Stromal cell of bone marrow (primary cell): Measurements from ENCODE around the gene ECE2.

ENCODE experiments used
- DNase-seq: peaks from one replicate; pipeline ENCODE4 v3.0.0-alpha.2; 2012; ENCODE audit warnings: low read depth

ECE2 gene

DNA sequence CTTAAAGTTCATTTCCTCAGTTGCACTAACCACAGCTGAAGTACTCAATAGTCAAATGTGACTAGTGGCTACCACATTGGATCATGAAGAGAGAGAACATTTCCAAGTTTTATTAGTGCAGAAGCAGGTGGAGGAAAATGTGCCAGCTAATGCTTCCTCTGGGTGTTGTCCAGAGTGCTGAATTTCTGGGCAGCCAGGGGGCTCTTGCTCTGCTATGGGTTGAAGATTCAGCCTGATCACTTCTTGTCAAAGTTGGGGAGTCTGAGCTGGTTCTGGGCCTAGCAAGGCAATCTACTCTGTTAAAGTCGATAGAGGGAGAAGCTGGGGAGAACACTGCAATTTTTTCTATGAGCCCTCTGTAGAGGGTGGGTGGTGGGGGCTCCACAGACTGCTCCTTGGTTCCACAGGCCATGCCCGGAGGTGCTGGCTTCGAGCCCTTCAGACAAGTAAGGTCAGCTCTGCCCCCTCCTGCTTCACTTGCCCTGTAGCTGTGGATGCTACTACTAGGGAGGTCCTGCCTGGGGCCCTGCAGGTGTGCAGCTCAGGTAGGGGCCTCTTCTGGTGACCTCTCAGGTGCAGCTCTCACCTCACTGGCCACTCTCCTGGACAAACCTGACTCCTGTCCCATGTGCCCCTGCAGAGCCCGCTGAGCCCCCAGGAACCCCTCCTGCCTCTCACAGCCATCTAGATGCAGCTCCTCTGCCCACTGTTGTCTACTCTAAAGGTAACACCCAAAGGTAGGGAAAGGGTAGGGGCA lies 35.3 kb upstream of the ECE2 start:
- no peak for DNase-seq

GRCh38 chr3:184241141-184241446 lies 34.7 kb upstream of the ECE2 start:
- DNase-seq: no peak

DNA sequence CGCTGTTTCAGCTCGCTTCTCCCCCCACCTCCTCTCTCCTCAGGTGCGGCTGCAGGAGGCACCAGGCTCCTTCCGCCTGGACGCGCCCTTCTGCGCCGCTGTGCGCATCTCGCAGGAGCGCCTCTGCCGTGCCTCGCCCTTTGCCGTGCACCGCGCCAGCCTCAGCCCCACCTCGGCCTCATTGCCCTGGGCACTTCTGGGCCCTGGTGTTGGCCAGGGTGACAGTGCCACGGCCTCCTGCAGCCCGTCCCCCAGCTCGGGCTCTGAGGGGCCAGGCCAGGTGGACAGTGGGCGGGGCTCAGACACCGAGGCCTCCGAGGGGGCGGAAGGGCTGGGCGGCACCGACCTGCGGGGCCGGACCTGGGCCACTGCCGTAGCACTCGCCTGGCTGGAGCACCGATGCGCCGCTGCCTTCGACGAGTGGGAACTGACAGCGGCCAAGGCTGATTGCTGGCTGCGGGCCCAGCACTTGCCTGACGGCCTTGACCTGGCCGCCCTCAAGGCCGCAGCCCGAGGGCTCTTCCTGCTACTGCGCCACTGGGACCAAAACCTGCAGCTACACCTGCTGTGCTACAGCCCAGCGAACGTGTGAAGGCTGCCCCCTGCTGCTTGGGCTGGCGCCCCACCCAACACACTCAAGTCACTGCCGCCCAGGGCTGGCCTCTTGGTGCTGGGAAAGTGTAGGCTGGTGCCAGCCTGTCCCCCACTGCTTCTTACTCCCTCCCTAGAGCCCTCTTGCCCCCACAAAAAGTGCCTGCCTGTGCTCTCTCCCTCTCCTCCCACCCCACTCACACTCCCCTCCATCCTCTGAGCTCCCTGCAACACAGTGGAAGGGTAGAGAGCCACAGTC lies 34.1 kb upstream of the ECE2 start:
- DNase-seq: no peak

DNA sequence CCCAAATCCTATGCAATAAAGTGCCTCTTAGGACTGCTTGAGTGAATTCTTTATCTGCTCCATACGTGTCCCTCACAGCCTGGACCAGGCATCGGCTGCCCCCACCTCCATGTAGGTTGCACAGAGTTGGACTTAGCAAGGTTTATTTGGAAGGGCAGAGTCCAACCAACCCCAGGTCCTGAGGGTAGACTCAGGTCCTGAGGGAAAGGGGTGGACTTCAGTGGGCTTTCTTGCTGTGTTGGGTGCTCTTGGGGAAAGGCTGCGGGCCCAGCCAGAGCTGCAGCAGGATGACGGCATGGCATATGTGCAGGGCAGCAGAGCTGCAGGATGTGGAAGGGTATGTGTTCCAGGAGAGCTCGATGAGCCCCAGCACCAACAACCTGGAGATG lies 33.5 kb upstream of the ECE2 start:
- no peak for DNase-seq

DNA sequence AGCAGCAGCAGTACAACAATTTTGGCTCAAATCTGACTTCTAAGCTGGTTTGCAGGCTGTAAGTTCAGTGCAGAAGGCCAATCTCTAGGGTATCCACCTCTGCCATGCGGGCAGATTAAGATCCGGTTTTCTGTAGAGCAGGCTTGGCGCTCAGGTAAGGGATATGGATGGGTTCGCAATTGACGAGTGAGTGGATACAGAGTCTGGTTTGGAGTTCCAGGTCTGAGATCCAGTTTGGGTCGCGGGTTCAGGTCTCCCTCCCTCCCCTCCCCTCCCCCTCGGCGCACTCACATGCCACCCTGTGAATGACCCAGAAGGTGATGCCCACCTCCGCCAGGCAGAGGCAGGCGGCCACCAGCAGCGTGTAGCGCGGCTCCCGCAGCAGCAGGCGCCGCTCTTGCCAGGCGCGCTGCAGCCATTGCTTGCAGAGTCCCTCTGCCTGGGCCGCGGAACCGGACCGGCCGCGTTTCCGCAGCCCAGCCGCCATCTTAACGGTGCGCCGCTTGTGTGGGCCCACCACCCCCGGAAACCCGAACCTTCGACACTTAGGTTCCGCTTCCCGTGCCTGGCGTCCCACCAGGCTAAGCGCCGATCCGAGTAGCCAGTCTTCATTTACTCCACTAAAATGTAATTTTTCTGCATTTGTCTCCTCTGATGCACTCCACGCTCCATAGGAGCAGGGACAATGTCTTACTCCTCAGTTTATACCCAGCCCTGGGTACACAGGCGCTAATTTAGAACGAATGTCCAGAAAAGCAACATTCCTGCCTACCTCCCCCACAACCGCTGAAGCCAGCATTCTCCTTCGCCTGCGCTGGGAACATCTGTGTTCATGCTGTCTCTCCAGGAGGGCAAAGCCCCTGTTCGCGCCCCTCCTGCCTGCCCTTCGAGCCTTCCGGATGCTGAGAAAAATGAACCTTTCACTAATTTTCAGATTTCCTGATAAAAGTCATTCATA lies 27.1 kb upstream of the ECE2 start, which contains the start of gene ALG3:
Gene ALG3 (minus strand): TSS at position 509 of the 958 bp plus-strand sequence. CDS start 22 bp downstream, at position 487.
- DNase-seq: peak; percentile 67

GRCh38 chr3:184249412-184250166 lies 26.2 kb upstream of the ECE2 start, which contains the start of gene EEF1AKMT4:
Gene EEF1AKMT4, plus strand, starts transcription at chr3:184249672. Its CDS starts 23 bp downstream, at chr3:184249695.
- DNase-seq: peak; percentile 93

DNA sequence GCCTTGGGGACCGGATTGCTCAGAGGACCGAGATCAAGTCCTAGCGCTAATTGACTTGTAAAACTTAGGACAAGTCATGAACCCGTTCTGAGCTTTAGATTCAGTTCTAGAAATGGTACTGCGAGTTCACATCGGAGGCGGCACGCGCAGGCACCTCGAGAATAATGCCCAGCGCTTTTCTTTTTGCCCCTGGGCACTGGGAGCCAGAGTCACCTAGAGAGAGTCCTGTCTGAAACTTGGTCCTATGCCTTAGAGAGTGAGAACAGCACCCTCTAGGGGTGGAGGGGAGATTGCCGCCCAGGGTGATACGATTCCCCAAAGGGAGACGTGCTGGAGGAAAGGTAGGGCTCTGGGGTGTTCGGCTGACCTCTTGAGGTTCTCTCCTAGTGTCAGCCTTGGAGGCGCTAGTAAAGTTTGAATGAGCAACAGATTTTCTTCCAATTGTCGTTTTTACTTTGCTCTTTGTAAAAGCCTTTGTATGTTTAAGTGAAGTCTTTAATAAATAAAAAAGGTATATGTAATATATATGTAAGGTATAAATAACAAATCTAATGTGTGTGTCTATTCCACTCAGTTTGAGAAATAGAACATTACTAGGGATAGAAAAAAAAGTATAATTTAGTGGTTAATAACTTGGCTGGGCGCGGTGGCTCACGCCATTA lies 25.5 kb upstream of the ECE2 start:
- DNase-seq: peak; percentile 72

DNA sequence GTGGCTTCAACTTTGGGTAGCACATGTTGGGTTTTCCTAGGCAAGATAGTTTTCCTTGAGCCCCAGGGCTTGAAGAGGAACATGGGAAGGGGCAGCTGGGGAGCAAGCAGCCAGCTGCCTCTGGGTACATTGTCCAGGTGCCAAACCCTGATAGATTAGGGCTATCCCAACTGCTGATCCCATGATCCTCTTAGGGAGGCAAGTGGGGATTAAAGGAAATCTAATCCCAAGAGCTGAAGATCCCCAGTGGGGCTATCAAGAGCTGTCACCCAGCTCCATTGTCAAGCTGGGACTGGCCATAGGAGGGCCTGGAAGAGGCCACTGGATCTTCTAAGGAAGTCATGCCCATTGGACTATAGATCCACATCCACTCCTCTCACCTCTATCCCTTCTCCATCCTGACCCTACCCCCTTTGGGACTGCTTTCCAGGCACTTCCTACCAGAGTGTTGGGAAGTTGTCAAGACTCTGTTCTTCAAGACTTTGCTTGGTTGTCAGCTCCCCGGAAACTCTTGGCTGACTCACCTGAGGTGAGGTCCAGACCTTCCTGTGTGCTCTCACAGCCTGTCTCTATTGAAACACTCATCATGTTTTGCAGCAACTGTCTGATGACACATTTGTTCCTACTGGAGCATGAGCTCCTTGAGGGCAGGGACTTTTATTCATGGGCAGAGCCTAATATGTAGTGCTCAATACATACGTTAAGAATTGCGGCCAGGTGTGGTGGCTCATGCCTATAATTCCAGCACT lies 20.4 kb upstream of the ECE2 start:
- no peak for DNase-seq

- DNase-seq: no peak
Measured at GRCh38 chr3:184257083-184257915, 18.5 kb upstream of the ECE2 start.

DNA sequence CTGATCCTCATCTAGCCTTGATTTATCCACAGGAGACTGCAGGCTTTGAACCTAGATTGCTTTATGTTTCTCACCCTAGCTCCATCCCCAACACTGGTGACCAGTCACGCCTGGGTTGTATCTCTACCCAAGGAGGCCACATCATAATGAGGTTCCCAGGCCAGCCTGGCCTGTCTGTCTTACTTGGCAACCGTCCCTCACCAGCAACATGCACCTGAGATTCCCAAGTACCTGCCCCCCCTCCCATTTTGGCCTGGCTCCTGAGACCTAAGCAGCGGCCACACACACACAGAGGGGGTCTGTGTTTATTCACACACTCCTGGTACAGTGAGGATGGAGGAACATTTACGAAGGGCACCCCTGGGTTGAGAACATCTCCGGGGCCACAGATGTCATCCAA lies 16.9 kb upstream of the ECE2 start:
- no peak for DNase-seq

GRCh38 chr3:184259396-184259877 lies 16.4 kb upstream of the ECE2 start:
- no peak for DNase-seq

DNA sequence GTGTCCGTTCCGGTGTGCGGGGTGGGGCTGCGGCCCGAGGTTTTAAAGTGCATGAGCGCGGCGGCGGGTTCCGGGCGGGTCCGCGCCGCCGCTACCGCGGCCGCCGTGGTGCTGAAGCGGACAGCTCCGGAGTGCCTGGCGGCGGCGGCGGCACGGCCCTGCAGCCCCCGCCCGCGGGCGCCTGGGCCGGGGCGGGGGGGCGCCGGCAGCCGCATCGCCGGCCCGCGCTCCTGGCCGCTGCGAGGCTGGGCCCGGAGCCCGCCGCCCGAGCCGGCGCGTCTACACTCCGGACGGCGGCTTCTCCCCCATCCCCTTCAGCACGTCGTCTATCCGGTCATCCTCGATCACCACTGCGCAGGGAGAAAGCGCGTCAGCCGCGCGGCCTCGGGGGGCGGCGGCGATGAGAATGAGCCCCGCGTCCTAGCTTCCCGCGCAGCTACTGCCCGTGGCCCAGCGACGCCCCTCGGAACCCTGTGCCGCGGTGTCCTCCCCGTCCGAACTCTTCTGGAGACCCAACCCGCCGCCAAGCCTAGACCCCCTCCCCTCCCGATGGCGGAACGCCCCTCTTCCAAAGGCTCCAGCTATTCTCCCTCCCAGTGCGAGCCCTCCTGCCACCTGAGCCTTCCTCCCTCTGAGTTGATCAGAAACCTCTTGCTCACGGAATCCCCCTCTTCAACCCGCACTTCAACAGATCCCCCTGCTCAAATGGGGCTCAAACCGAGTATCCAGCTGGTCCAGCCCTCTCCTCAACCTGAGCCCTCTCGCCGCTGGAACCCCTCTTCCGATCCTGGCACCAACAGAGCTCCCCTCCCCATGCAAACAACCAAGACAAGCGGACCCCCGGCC lies 15.7 kb upstream of the ECE2 start:
- DNase-seq: no peak

GRCh38 chr3:184260724-184261269 lies 15.0 kb upstream of the ECE2 start:
- no peak for DNase-seq

GRCh38 chr3:184261270-184261853 lies 14.5 kb upstream of the ECE2 start, which contains the start of gene CAMK2N2:
Gene CAMK2N2, minus strand, starts transcription at chr3:184261553. Its CDS starts 268 bp downstream, at chr3:184261285.
- DNase-seq: no peak

DNA sequence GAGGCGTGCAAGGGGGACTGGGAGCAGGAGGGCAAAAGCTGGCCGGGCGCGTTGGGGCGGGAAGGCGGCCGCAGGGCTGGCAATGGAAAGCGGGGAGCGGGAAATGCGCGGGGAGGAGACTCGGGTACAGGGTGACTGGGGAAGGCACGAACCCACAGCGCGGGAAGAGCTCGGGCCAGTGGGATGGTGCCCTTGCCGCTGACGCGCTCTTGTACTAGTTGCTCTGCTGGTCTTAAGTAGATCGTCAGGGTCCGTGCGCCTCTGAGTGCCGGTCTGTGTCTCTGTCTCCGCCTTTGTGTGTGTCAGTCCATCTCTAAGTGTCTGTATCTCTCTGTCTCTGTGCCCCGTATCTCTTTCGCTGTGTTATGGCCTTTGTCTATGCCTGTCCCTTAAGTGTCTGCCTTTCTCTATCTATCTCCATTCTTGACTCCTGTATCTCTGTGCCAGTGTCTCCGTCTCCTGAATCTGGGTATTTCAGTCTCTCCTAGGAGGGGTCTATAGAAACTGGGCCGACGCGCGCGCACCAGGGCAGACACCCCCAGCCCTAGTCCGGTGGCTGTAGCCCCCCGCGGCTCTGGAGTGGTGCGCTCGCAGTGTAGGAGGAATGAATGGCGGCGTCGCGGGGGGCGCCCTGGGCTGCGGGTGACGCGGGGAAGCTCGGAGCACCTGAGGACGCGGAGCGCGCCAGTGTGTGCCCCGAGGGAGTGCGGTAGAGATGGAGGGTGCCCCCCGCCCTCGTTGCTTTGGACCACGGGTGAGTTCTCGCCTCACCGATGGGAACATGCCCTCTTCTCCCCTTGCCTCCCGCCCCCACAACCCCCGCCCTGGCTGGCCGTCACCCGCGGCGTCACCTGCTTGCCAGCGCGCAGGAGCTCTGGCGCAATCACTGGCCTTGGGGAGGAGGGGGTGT lies 13.7 kb upstream of the ECE2 start:
- DNase-seq: no peak

DNA sequence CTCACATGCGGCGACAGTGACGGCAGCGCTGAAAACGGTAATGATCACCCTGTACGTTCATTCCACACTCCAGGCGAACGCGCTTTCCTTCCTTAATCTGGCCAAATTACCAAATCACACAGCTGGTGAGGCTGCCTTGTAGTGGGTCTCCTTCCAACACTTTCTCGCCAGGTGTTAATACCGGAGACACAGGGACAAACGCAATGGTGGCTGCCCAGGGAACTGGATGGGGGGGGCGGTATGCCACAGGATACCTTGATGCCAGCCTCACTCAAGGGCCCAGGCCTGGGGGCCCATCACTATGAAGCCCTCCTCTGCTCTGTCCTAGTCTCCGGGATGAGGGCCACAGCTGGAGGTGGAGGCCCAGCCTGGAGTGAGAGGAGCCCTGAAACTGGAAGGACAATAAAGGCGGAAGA lies 13.1 kb upstream of the ECE2 start:
- DNase-seq: no peak
